BJ (cell line): ENCODE data around the gene KCNK5. TPM values are rescaled to one million over a fixed set of nuclear protein-coding genes. Genes with fewer than 3 reads are reported as not detected.

Source experiments
- CTCF ChIA-PET: fragments of 350-600 bp; formaldehyde crosslinking; extraction: SDS; loops from one replicate; lab custom pipeline; 2021; ENCODE audit warnings: antibody characterized with exemption, inconsistent platforms; lab: Yijun Ruan, JAX
- POLR2A ChIA-PET: fragments of 300-600 bp; sonication (Branson Sonifier 250); formaldehyde crosslinking; extraction: SDS; loops from one replicate; lab custom pipeline; 2021; ENCODE audit warnings: antibody characterized with exemption; lab: Charles Lee
- DNase-seq: peaks from one replicate; pipeline ENCODE4 v3.0.0-alpha.2; 2011; ENCODE audit warnings: low read depth
- H3K27me3 ChIP-seq: 2 replicates; pipeline ENCODE4 v1.6.0; 2011; ENCODE audit warnings: low read length; ENCODE audit not compliant: control insufficient read depth, insufficient read depth
- H3K36me3 ChIP-seq: 2 replicates; pipeline ENCODE4 v1.5.1; 2011; ENCODE audit warnings: low read length; ENCODE audit not compliant: control insufficient read depth, insufficient read depth
- H3K4me3 ChIP-seq: 2 replicates; pipeline ENCODE4 v1.5.1; 2011; ENCODE audit warnings: low read depth, mild to moderate bottlenecking, control low read depth, low read length
- polyA plus RNA-seq: library from polyadenylated mRNA; depleted of rRNA; stranded (reverse); fragments of >200 nt; gene quantifications from 2 replicates; pipeline ENCODE4 v1.2.3, GENCODE V29; 2011
- TF ChIP-seq, protein P1 (sequence below): IDR thresholded peaks from 2 replicates; pipeline ENCODE4 v1.5.1; 2011; ENCODE audit warnings: low read depth, mild to moderate bottlenecking, control low read depth, inconsistent platforms, low read length, moderate library complexity; ENCODE audit not compliant: insufficient read depth

KCNK5 gene
- polyA plus RNA-seq, 1 experiment: not detected

GRCh38 chr6:39256294-39256940, 27.1 kb upstream of the KCNK5 start:
- ChIA-PET POLR2A (no interaction called here), CTCF (interaction anchor here (0.6 kb wide), 1 partner anchor 74 kb away, joined by 3 read pairs; no protein-coding TSS in a partner anchor)
- H3K27me3 ChIP-seq: no peaks in the 10 kb centered on the region
- H3K4me3 ChIP-seq: no peak overlapping the region
- no peaks in the 10 kb centered on the region for H3K36me3 ChIP-seq
- TF ChIP-seq, protein P1, sequence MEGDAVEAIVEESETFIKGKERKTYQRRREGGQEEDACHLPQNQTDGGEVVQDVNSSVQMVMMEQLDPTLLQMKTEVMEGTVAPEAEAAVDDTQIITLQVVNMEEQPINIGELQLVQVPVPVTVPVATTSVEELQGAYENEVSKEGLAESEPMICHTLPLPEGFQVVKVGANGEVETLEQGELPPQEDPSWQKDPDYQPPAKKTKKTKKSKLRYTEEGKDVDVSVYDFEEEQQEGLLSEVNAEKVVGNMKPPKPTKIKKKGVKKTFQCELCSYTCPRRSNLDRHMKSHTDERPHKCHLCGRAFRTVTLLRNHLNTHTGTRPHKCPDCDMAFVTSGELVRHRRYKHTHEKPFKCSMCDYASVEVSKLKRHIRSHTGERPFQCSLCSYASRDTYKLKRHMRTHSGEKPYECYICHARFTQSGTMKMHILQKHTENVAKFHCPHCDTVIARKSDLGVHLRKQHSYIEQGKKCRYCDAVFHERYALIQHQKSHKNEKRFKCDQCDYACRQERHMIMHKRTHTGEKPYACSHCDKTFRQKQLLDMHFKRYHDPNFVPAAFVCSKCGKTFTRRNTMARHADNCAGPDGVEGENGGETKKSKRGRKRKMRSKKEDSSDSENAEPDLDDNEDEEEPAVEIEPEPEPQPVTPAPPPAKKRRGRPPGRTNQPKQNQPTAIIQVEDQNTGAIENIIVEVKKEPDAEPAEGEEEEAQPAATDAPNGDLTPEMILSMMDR: no peak
- DNase-seq: no peak

DNA sequence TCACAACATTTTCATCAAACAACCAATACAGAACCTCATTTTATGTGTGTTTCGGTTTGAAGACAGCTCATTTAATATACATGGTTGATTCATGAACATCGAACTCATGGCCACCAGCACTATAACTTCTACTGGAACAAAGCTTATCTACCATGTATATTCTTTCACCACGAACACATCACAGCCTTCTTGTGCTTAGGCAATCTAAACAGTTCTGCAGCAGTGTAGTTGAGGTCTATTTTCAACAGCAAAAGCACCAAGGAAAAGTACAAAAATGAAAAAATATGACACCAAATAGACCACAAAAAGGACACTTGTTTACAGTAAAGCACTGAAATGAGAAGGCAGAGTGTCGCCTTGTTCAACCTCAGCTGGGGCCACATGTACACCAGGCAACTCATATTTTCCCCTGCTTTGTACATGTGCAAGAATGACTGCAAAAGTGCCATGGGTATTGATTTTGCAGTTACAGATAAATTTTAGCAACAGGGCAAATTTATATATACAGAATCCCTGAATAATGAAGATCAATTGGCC, 25.8 kb upstream of the KCNK5 start:
- no peak overlapping the region for H3K4me3 ChIP-seq
- H3K36me3 ChIP-seq: no peaks in the 10 kb centered on the region
- CTCF ChIA-PET: no interaction called here
- H3K27me3 ChIP-seq: no peaks in the 10 kb centered on the region
- POLR2A ChIA-PET: interaction anchor here (0.7 kb wide), 1 partner anchor 26 kb away, joined by 3 read pairs; no protein-coding TSS in a partner anchor
- DNase-seq: no peak
- TF ChIP-seq, protein P1: no peak

DNA sequence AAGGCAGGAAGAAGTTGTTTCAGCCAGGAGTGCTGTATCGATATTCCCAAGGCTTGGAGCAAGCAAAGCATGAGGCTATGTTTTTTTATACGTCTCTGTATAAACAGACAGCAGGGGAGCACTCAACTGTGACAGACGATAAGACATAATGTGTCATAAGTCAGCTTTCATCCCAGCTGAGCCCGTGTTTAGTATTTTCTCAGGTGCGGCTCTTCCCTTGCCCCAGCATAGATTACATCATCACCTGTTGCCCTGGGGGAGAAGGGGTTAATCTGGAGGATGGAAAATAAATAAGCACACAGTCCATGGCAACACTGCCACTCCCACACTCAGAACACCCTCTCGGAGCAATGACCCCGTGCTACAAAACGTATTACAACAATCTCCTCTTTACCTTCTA, 22.1 kb upstream of the KCNK5 start:
- no peak overlapping the region for H3K4me3 ChIP-seq
- no peaks in the 10 kb centered on the region for H3K27me3 ChIP-seq
- DNase-seq: no peak
- no peaks in the 10 kb centered on the region for H3K36me3 ChIP-seq
- ChIA-PET CTCF (no interaction called here), POLR2A (no interaction called here)
- TF ChIP-seq, protein P1: no peak

GRCh38 chr6:39250507-39250906, 21.2 kb upstream of the KCNK5 start:
- ChIA-PET CTCF (no interaction called here), POLR2A (no interaction called here)
- no peak for DNase-seq
- no peaks in the 10 kb centered on the region for H3K27me3 ChIP-seq
- TF ChIP-seq, protein P1: no peak
- H3K4me3 ChIP-seq: no peak overlapping the region
- H3K36me3 ChIP-seq: no peaks in the 10 kb centered on the region

- POLR2A ChIA-PET: no interaction called here
- no peak overlapping the region for H3K4me3 ChIP-seq
Observed at GRCh38 chr6:39249278-39249677, 20.0 kb upstream of the KCNK5 start.

More at GRCh38 chr6:39249278-39249677, 20.0 kb upstream of the KCNK5 start:
- TF ChIP-seq, protein P1: no peak
- CTCF ChIA-PET: interaction anchor here (1.3 kb wide), 1 partner anchor 54 kb away, joined by 3 read pairs; no protein-coding TSS in a partner anchor
- H3K27me3 ChIP-seq: no peaks in the 10 kb centered on the region
- no peak for DNase-seq
- H3K36me3 ChIP-seq: no peaks in the 10 kb centered on the region
